Measurements from ENCODE around the gene ERG.

- TF ChIP-seq CTCF (IDR thresholded peaks at IDR 0.05) (no peak), POLR2AphosphoS5 (IDR thresholded peaks at IDR 0.05) (no peak), POLR2A (IDR thresholded peaks at IDR 0.05) (no peak)
Observed at GRCh38 chr21:38410466-38410865, 87.8 kb downstream of the ERG start.
